HepG2 (cell line): ENCODE results near the gene SEC31A. TPM values are rescaled to one million over a fixed set of nuclear protein-coding genes. Genes with fewer than 3 reads are reported as not detected.
A peak's percentile ranks its signal among the peaks of the same experiment; 100 is the strongest.

ENCODE experiments used
- DZIP1 ChIP-seq: sonication (generic); formaldehyde crosslinking; IDR thresholded peaks from 2 replicates; pipeline ENCODE4 v1.5.0; 2020; ENCODE audit warnings: mild to moderate bottlenecking, missing genetic modification reagents
- HIC2 ChIP-seq: sonication (generic); formaldehyde crosslinking; IDR thresholded peaks from 2 replicates; pipeline ENCODE4 v1.9.0; 2022; ENCODE audit warnings: low read depth, missing genetic modification reagents
- HNRNPH1 ChIP-seq: fragments of 200-400 bp; formaldehyde crosslinking; optimal IDR thresholded peaks from 2 replicates; pipeline ENCODE3; 2017; ENCODE audit warnings: mild to moderate bottlenecking, low read depth, low read length
- KLF6 ChIP-seq: IDR thresholded peaks from 2 replicates; pipeline ENCODE4 v1.8.0; 2016; ENCODE audit warnings: missing biosample characterization, missing genetic modification reagents
- NFKBIZ ChIP-seq: IDR thresholded peaks from 2 replicates; pipeline ENCODE4 v1.6.1; 2018; ENCODE audit warnings: missing genetic modification reagents, missing compliant biosample characterization
- TAF15 ChIP-seq: fragments of 200-400 bp; formaldehyde crosslinking; IDR thresholded peaks from one replicate; pipeline ENCODE4 v1.6.1; 2018; ENCODE audit warnings: mild to moderate bottlenecking, low read depth, low read length; ENCODE audit not compliant: poor library complexity, severe bottlenecking
- TOE1 ChIP-seq: sonication (generic); formaldehyde crosslinking; IDR thresholded peaks from 2 replicates; pipeline ENCODE4 v1.4.0; 2020; ENCODE audit warnings: mild to moderate bottlenecking, missing genetic modification reagents
- ZMYM2 ChIP-seq: sonication (generic); formaldehyde crosslinking; IDR thresholded peaks from 2 replicates; pipeline ENCODE4 v1.8.0; 2022; ENCODE audit warnings: mild to moderate bottlenecking, missing genetic modification reagents
- ZNF124 ChIP-seq: sonication (generic); formaldehyde crosslinking; IDR thresholded peaks from 2 replicates; pipeline ENCODE4 v1.4.0; 2020; ENCODE audit warnings: missing genetic modification reagents
- ZNF275 ChIP-seq: sonication (generic); formaldehyde crosslinking; IDR thresholded peaks from 2 replicates; pipeline ENCODE4 v1.8.0; 2022; ENCODE audit warnings: missing genetic modification reagents, mild to moderate bottlenecking, inconsistent platforms, borderline replicate concordance
- ZNF318 ChIP-seq: sonication (generic); formaldehyde crosslinking; IDR thresholded peaks from 2 replicates; pipeline ENCODE4 v1.4.0; 2020; ENCODE audit warnings: mild to moderate bottlenecking, missing genetic modification reagents
- ZNF550 ChIP-seq: sonication (generic); formaldehyde crosslinking; IDR thresholded peaks from 2 replicates; pipeline ENCODE4 v1.4.0; 2020; ENCODE audit warnings: mild to moderate bottlenecking, missing genetic modification reagents, borderline replicate concordance
- ZNF616 ChIP-seq: sonication (generic); formaldehyde crosslinking; IDR thresholded peaks from 2 replicates; pipeline ENCODE4 v1.5.0; 2020; ENCODE audit warnings: low read depth, mild to moderate bottlenecking, missing genetic modification reagents
- ZNF670 ChIP-seq: sonication (generic); formaldehyde crosslinking; IDR thresholded peaks from 2 replicates; pipeline ENCODE4 v1.8.0; 2022; ENCODE audit warnings: mild to moderate bottlenecking, missing genetic modification reagents, borderline replicate concordance
- polyA plus RNA-seq, 8 experiments: library from polyadenylated mRNA; depleted of rRNA in 3 of 8; stranded (reverse) in 7 of 8; unstranded in 1 of 8; fragments of >200 nt; fragmentation: Illumina TruSeq in 4 of 8; extraction: Trizol in 4 of 8; gene quantifications; 2 replicates each; pipeline versions ENCODE4 v1.2.1 to v1.2.3, GENCODE V29; 2011 to 2016; ENCODE audit warnings: low read depth in 4 of 8, missing spikeins in 1 of 8, mixed read lengths in 1 of 8; ENCODE audit not compliant: insufficient read depth in 1 of 8
- total RNA-seq, 5 experiments: library from RNA; depleted of rRNA; stranded (reverse); fragments of >200 nt; fragmentation: Illumina TruSeq; extraction: Trizol; gene quantifications; 2 replicates each; pipeline ENCODE4 v1.2.3, GENCODE V29; 2016; ENCODE audit warnings: low read depth in 1 of 5

SEC31A gene
- total and polyA plus RNA-seq, 2 of the 13 experiments (the other 11 are each of a cell fraction or from before 2014, with no cell fraction given), result 231 to 435 TPM

GRCh38 chr4:82900411-82901182, 9.6 kb upstream of the SEC31A start, which contains the start of gene THAP9 (continued):
- TF ChIP-seq ZNF318 (CRISPR knock-in tag), result no peak
- TF ChIP-seq ZNF616 (CRISPR knock-in tag), result peak; percentile 55; the same call in 1 of the 2 replicates
- no peak; the same call in 1 of the 2 replicates for TF ChIP-seq ZNF670 (CRISPR knock-in tag)
- TF ChIP-seq HIC2 (CRISPR knock-in tag), result no peak; the same call in 1 of the 2 replicates
- TF ChIP-seq TAF15, result no peak
- TF ChIP-seq ZNF275 (CRISPR knock-in tag), result peak; percentile 88; the same call in 1 of the 2 replicates
- no peak for TF ChIP-seq DZIP1 (CRISPR knock-in tag)
- TF ChIP-seq ZNF124 (CRISPR knock-in tag), result peak; percentile 57; the same call in 1 of the 2 replicates
- 0 out of 2 replicates have a peak, but pooled peaks have one; percentile 69 for TF ChIP-seq ZMYM2 (CRISPR knock-in tag)
- no peak for TF ChIP-seq NFKBIZ (CRISPR knock-in tag)
- no peak for TF ChIP-seq HNRNPH1
- no peak; the same call in 1 of the 2 replicates for TF ChIP-seq ZNF550 (CRISPR knock-in tag)
- TF ChIP-seq TOE1 (CRISPR knock-in tag), result no peak
- TF ChIP-seq KLF6, result 0 out of 2 replicates have a peak, but pooled peaks have one; percentile 16
